SH-SY5Y (cell line): ENCODE data around the gene SOX13.

Experiments
- GATA2 ChIP-seq: IDR thresholded peaks from 2 replicates; pipeline ENCODE4 v1.6.1; 2011; ENCODE audit warnings: mild to moderate bottlenecking, low read depth, low read length
- GATA3 ChIP-seq: IDR thresholded peaks from 2 replicates; pipeline ENCODE4 v1.6.1; 2011; ENCODE audit warnings: low read depth, mild to moderate bottlenecking, low read length, moderate library complexity

The SOX13 gene

GRCh38 chr1:204126956-204127355 lies 54.0 kb downstream of the SOX13 start:
- TF ChIP-seq GATA2 (no peak), GATA3 (no peak)

GRCh38 chr1:204127597-204128242 lies 54.8 kb downstream of the SOX13 start:
- no peak for TF ChIP-seq GATA2
- no peak for TF ChIP-seq GATA3

- TF ChIP-seq GATA3 = no peak
- no peak for TF ChIP-seq GATA2
Measured at GRCh38 chr1:204128464-204128963, 55.6 kb downstream of the SOX13 start.

- TF ChIP-seq GATA2 = no peak
Measured at GRCh38 chr1:204128964-204129896, 56.3 kb downstream of the SOX13 start.

- TF ChIP-seq GATA2 (no peak), GATA3 (no peak)
Measured at GRCh38 chr1:204130178-204130577, 57.3 kb downstream of the SOX13 start.

GRCh38 chr1:204130981-204131892 lies 58.3 kb downstream of the SOX13 start:
- no peak for TF ChIP-seq GATA3
- TF ChIP-seq GATA2 = no peak

- TF ChIP-seq GATA2 (no peak), GATA3 (no peak)
Measured at GRCh38 chr1:204131978-204132377, 59.1 kb downstream of the SOX13 start.

- TF ChIP-seq GATA2 (no peak), GATA3 (no peak)
Measured at GRCh38 chr1:204132718-204133117, 59.8 kb downstream of the SOX13 start.

- TF ChIP-seq GATA3 (no peak), GATA2 (no peak)
Measured at GRCh38 chr1:204134103-204134502, 61.2 kb downstream of the SOX13 start.

GRCh38 chr1:204136814-204137213 lies 63.9 kb downstream of the SOX13 start:
- no peak for TF ChIP-seq GATA2
- TF ChIP-seq GATA3 = no peak

GRCh38 chr1:204139088-204139487 lies 66.2 kb downstream of the SOX13 start:
- TF ChIP-seq GATA3 (no peak), GATA2 (no peak)

GRCh38 chr1:204139952-204140351 lies 67.0 kb downstream of the SOX13 start:
- TF ChIP-seq GATA3 = no peak
- TF ChIP-seq GATA2 = no peak

- TF ChIP-seq GATA2 (no peak), GATA3 (no peak)
Measured at GRCh38 chr1:204141131-204141530, 68.2 kb downstream of the SOX13 start.

GRCh38 chr1:204142032-204142974 lies 69.4 kb downstream of the SOX13 start:
- TF ChIP-seq GATA3 = no peak
- TF ChIP-seq GATA2 = no peak
